Muscle of leg (tissue), 11 donors: ENCODE results near the gene NOP9. TPM values are rescaled to one million over a fixed set of nuclear protein-coding genes. Genes with fewer than 3 reads are reported as not detected.

Experiments used
- DNase-seq: peaks from one replicate; pipeline ENCODE4 v3.0.0; 2013
- H3K27ac ChIP-seq: one replicate; pipeline ENCODE4 v1.5.1; 2013; ENCODE audit warnings: mild to moderate bottlenecking, low read length, control low read depth
- H3K27me3 ChIP-seq: one replicate; pipeline ENCODE4 v1.6.1; 2013; ENCODE audit warnings: low read length; ENCODE audit not compliant: control insufficient read depth, insufficient read depth
- H3K36me3 ChIP-seq: one replicate; pipeline ENCODE4 v1.6.1; 2013; ENCODE audit warnings: low read length; ENCODE audit not compliant: control insufficient read depth, insufficient read depth
- H3K4me1 ChIP-seq: one replicate; pipeline ENCODE4 v1.6.1; 2013; ENCODE audit warnings: low read length; ENCODE audit not compliant: control insufficient read depth, insufficient read depth
- H3K4me3 ChIP-seq: one replicate; pipeline ENCODE4 v1.5.1; 2013; ENCODE audit warnings: low read length, control low read depth
- H3K9me3 ChIP-seq: replicated peaks from 2 replicates; pipeline ENCODE4 v1.6.1; 2013; ENCODE audit warnings: low read depth, low read length; ENCODE audit not compliant: control insufficient read depth
- WGBS: methylation state at CpG from one replicate; pipeline ENCODE4 v1.1.5; 2013; ENCODE audit warnings: missing lambda C conversion rate; ENCODE audit not compliant: insufficient coverage; 5-methylcytosine and 5-hydroxymethylcytosine counted together
- polyA plus RNA-seq, 8 donors: library from polyadenylated mRNA; unstranded; fragments of 120-200 nt; gene quantifications; one replicate each; pipeline versions ENCODE4 v1.2.1 to v1.2.3, GENCODE V29; 2013; ENCODE audit warnings: inconsistent platforms in 1 of 8, low replicate concordance in 1 of 8; ENCODE audit not compliant: insufficient read length in 8 of 8, insufficient read depth in 1 of 8
- total RNA-seq: library from RNA; stranded (reverse); fragments of 120-200 nt; gene quantifications from one replicate; pipeline ENCODE4 v1.2.4, GENCODE V29; 2013

NOP9 gene
- total and polyA plus RNA-seq, 9 donors = 15.7 to 23.9 (median 20.0) TPM

DNA sequence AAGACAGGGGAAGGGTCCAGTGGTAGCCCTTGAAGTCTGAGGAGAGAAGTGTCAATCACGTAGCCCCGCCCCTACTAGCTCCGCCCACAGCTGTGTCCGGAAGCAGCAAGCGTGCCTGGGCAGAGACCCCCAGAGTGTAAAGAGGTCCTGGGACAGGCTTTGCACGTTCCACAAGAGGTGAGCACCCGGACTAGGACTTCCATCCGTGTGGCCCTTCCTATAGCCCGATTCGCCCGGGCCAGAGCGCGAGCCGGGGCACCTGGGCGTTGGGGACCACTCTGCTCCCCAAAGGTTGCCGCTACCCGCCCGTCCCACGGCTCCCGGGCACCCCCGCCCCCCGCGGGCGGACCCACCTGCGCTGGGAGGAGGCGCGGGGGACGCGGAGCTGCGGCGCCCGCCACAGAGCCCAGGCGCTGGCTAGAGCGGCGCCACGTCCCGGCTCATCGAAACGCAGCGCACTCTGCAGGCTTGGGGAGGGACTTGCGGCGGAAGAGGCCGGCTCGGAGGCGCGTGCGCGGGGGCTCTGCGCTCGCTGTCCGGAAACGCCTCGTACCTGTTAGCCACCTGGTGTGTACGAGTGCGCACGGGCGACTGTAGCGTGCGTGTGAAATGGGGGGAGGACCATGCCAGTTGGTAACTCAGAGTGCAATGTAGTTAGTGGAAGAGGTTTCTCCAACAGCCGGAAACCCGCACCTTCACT lies 28.4 kb upstream of the NOP9 start, which contains the start of gene RABGGTA:
TSS of gene RABGGTA (minus strand) at position 464 of the 700 bp plus-strand sequence. CDS start 482 bp downstream, outside the sequence.
- peaks cover 27% of the 10 kb centered on the region for H3K36me3 ChIP-seq
- H3K4me1 ChIP-seq = peaks cover 9% of the 10 kb centered on the region
- WGBS = under 1% methylated on average over 52 of the region's 61 CpGs
- H3K27ac ChIP-seq = peak within 1 kb of the TSS; percentile 87
- peak; percentile 95 for DNase-seq
- H3K4me3 ChIP-seq = peak within 1 kb of the TSS; percentile 67
- no peaks in the 10 kb centered on the region for H3K27me3 ChIP-seq
- no peaks in the 10 kb centered on the region for H3K9me3 ChIP-seq

DNA sequence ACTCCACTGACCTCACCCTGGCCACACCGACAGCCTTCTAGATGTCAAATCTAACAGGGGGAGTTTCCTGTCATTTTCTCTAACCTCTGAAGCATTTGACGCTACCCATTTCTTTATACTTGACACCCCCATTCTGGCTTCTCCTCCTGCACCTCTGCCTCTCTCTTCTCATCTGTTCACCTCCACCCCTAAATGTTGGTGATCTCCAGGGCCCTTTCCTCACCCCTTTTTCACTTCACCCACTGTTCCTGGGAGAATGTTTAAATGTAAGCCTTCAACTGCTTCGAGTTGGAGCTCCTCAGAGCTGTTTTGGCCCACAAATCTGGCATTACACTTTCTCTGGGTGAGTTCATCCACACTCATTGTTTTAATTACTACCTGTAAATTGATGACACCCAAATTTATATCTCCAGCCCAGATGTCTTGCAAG lies 27.8 kb upstream of the NOP9 start:
- Histone ChIP-seq H3K27ac (peak overlapping the region; percentile 45), H3K9me3 (no peaks in the 10 kb centered on the region), H3K27me3 (no peaks in the 10 kb centered on the region), H3K4me3 (peak overlapping the region; percentile 67), H3K36me3 (peaks cover 21% of the 10 kb centered on the region), H3K4me1 (peaks cover 9% of the 10 kb centered on the region)
- no peak for DNase-seq
- 36% methylated on average over 2 of the region's 3 CpGs for WGBS

DNA sequence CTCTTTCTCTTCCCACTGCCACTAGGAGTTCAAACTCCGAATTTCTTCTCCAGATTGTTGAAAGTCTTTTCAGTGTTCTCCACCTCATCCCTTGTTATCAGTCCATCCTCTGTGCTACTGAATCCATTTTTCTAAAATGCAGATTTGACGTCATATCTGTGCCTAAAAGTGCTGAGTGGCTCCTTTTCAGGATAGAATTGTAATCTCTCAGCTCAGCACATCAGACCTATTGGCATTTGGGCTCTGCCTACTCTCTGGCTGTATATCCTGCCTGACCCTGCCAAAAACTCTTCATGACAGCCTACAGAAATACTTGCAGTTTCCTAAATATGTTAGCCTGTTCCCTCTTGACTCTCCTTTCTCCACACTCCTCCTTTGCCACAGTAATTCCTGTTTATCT lies 27.2 kb upstream of the NOP9 start:
- Histone ChIP-seq H3K9me3 (no peaks in the 10 kb centered on the region), H3K4me1 (peaks cover 9% of the 10 kb centered on the region), H3K4me3 (no peak overlapping the region), H3K27ac (no peak overlapping the region), H3K27me3 (no peaks in the 10 kb centered on the region), H3K36me3 (peaks cover 15% of the 10 kb centered on the region)
- no peak for DNase-seq
- WGBS = 79% methylated on average over 2 of the region's 2 CpGs

DNA sequence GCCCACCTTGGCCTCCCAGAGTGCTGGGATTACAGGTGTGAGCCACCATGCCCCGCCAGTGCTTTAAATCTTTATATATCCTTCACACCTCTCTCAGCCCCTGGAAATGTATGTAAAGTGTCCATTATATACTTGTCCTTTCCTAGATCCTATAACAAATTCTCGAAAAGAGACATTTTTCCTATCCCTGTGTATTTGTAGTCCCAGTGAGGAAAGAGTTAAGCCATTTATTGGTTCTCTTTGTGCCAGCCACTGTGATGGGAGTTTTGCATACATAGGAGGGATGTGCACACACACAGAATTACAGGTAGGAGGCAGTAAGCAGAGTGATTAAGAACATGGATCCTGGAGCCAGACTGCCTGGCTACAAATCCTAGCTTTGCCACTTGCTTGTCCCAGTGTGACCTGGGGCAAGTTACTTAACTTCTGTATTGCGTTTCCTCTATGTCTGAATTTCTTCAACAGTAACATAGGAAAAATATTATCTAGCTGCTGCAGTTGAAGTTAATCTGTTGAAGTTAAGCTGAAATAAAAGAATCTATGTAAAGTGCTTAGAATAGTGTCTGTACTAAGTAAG lies 26.1 kb upstream of the NOP9 start:
- no CpG with 5 or more reads among the region's 3 CpGs for WGBS

DNA sequence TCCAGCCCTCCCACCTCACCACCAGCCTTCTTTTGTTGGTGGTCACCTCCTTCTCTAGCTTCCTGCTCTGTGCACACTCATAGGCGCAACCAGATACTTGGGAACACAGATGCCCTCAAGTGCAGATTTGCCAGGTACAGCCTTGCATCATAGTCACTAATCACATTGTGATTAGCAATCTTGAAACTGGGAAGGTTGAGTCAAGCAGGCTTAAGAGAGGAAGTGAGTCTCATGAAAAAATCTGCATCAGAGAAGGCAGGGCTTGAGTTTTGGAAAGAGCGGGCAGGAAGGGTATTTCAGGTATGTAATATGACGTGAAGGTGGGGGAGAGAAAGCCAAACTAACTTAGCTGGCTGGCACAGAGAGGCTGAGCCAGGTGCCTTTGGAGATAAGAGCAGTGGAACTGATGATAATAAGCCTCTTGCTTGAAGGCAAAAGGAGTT lies 25.5 kb upstream of the NOP9 start:
- peak; percentile 43 for DNase-seq
- peaks cover 9% of the 10 kb centered on the region for H3K4me1 ChIP-seq
- H3K27me3 ChIP-seq = no peaks in the 10 kb centered on the region
- H3K36me3 ChIP-seq = peaks cover 2% of the 10 kb centered on the region
- no peaks in the 10 kb centered on the region for H3K9me3 ChIP-seq
- H3K27ac ChIP-seq = no peak overlapping the region
- no peak overlapping the region for H3K4me3 ChIP-seq
- WGBS = 79% methylated on average over 3 of the region's 3 CpGs

More for the DNA sequence above, 26.1 kb upstream of the NOP9 start:
- Histone ChIP-seq H3K27me3 (no peaks in the 10 kb centered on the region), H3K9me3 (no peaks in the 10 kb centered on the region), H3K36me3 (peaks cover 9% of the 10 kb centered on the region), H3K27ac (no peak overlapping the region), H3K4me1 (peaks cover 9% of the 10 kb centered on the region), H3K4me3 (no peak overlapping the region)
- DNase-seq = no peak

DNA sequence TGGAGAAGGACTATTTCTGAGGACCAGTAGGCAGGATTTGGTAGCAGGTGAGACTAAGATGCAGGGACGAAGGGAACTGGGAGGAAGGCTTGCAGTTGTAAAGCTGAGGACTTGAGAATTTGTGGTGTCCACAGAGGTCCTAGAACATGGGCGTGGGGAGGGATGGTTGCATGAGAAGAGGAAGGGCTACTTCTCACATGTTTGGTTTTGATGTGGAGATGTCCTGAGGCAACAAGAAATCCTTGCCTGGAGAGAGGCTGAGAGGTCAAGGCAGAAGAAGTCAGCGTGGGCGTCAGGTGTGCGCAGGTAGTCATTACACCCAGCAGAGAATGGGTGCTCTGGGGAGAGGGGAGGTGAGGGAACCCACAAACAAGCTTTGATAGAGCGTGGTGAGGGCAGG lies 22.6 kb upstream of the NOP9 start:
- Histone ChIP-seq H3K36me3 (no peaks in the 10 kb centered on the region), H3K27ac (no peak overlapping the region), H3K4me3 (no peak overlapping the region), H3K4me1 (peaks cover 3% of the 10 kb centered on the region), H3K9me3 (no peaks in the 10 kb centered on the region), H3K27me3 (no peaks in the 10 kb centered on the region)
- WGBS = 94% methylated on average over 6 of the region's 6 CpGs
- no peak for DNase-seq

DNA sequence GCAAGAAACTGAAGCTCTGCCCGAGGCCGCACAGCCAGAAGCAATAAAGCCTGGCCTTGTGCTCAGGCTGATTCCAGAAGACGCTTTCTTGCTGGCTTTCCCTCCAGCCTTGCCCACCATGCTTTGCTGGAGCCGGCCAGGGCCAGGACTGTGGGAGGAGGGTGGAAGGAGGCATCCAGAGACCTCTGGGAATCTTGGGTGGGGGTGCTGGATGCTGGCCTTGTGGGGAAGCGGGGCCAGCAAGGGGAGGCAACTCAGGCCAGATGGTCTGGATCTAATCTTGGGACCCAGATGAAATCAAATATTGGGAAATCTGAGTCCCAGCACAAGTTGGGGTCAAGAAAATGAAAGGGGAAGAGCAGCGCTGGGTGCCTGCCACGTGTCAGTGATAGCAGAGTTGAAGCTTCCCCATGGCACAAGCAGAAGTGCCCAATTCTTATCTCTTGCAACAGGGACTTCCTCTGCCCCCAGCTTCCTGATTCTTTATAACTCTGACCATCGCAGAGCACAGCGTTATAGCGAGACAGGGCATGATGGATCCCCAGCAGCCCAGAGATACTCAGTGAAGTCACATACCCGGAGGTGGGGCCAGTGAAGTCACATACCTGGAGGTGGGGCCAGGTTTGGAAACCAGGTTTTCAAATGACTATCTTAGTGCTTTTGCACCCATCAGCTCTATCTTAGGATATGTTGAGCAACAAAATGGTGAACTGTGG lies 21.9 kb upstream of the NOP9 start:
- Histone ChIP-seq H3K9me3 (no peaks in the 10 kb centered on the region), H3K4me3 (no peak overlapping the region), H3K27me3 (no peaks in the 10 kb centered on the region), H3K27ac (no peak overlapping the region), H3K36me3 (no peaks in the 10 kb centered on the region), H3K4me1 (peaks cover 3% of the 10 kb centered on the region)
- peak; percentile 31 for DNase-seq
- 81% methylated on average over 9 of the region's 11 CpGs for WGBS

DNA sequence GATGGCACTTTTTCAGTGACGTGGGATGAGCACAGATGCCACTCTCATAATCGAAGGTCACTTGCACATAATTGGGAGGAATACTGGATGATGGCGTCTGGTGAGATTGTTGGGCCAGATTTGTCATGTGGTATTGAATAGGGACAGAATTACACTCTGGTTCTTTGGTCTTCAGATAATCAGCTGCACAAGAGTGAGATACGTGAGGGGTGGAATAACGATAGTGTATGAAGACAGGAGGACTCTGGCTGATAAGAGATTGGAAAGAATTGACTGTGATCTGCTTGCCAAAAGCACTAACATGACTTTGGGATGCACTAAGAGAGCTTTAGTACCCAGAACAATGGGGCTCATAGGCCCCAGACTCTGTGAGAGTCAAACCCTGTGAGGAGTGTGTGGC lies 21.2 kb upstream of the NOP9 start:
- Histone ChIP-seq H3K36me3 (no peaks in the 10 kb centered on the region), H3K27ac (no peak overlapping the region), H3K27me3 (no peaks in the 10 kb centered on the region), H3K9me3 (no peaks in the 10 kb centered on the region), H3K4me1 (peaks cover 3% of the 10 kb centered on the region), H3K4me3 (no peak overlapping the region)
- no peak for DNase-seq
- WGBS = 90% methylated on average over 5 of the region's 5 CpGs

DNA sequence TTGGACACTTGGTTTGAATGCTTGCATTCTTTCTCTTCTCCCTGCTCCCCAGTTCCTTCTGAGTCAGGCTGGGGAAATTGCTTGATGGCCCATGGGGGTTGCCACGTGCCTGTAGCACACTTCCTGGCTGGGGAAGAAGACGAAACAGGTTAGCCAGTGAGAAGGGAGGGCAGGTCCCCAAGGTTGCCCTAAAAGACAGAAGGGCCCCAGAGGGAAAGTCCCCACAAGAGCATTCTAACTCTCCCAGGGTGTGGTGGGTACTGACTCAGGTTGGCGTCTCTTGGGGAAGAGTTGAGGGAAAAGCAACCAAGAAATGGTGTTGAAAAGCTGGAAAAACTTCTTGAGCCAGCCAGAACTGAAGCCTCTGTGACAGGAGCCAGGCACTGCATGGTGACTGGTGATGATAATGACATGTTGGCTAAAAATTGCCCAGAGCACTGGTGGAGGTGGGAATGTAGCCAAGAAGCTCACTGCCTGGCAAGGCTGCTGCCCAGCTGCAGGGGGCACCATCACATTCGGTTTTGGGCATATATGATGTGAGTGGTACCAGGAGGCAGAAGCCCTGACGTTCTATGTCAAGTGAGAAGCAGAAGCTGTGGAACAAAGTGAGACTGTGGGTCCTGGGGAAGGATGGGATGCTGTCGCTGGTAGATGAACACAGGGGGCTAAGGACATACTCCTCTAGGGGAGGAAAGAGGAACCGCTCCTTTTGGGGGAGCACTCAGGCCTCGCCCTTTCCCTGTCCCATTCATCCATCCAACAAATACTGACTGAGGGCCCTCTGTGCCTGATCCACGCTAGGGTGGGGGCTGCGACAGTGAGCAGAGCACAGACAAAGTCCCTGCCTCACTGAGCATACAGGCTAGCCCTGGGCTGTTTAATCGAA lies 20.1 kb upstream of the NOP9 start:
- H3K36me3 ChIP-seq = no peaks in the 10 kb centered on the region
- H3K27ac ChIP-seq = no peak overlapping the region
- peaks cover 12% of the 10 kb centered on the region for H3K4me1 ChIP-seq
- H3K9me3 ChIP-seq = no peaks in the 10 kb centered on the region
- DNase-seq = no peak
- 59% methylated on average over 6 of the region's 11 CpGs for WGBS
- no peaks in the 10 kb centered on the region for H3K27me3 ChIP-seq
- no peak overlapping the region for H3K4me3 ChIP-seq
